Globus pallidus (tissue), 1 donor: Measurements from ENCODE around the gene PLPP3.
"Not testable (repeated sequence)": the region's sequence is repeated elsewhere in the genome, so short reads cannot be mapped to it uniquely, and the experiment has no call there.

ENCODE experiments used
- DNase-seq: peaks from one replicate; pipeline ENCODE4 v3.0.0-alpha.2; 2015; ENCODE audit warnings: low spot score

PLPP3 gene

GRCh38 chr1:56578963-56579875 is at the start of gene PLPP3:
PLPP3 (minus strand) TSS chr1:56579563; CDS start chr1:56579016, 547 bp downstream.
- DNase-seq = peak; percentile 92

- DNase-seq = no peak
Measured at GRCh38 chr1:56627636-56628039, 48.3 kb upstream of the PLPP3 start.

- no peak for DNase-seq
Measured at GRCh38 chr1:56627019-56627635, 47.8 kb upstream of the PLPP3 start.

- DNase-seq = no peak
Measured at GRCh38 chr1:56626546-56626945, 47.2 kb upstream of the PLPP3 start.

GRCh38 chr1:56625819-56626440 is 46.6 kb upstream of the PLPP3 start:
- no peak for DNase-seq

- DNase-seq = no peak
Measured at GRCh38 chr1:56617141-56617540, 37.8 kb upstream of the PLPP3 start.

- DNase-seq = not testable (repeated sequence)
Measured at GRCh38 chr1:56610770-56611169, 31.4 kb upstream of the PLPP3 start.

GRCh38 chr1:56610097-56610496 is 30.7 kb upstream of the PLPP3 start:
- DNase-seq = not testable (repeated sequence)

GRCh38 chr1:56595397-56596191 is 16.2 kb upstream of the PLPP3 start:
- not testable (repeated sequence) for DNase-seq

GRCh38 chr1:56591909-56592308 is 12.5 kb upstream of the PLPP3 start:
- DNase-seq = no peak

GRCh38 chr1:56590520-56591011 is 11.2 kb upstream of the PLPP3 start:
- DNase-seq = no peak

- DNase-seq = no peak
Measured at GRCh38 chr1:56589369-56589768, 10.0 kb upstream of the PLPP3 start.

GRCh38 chr1:56586502-56586901 is 7.1 kb upstream of the PLPP3 start:
- no peak for DNase-seq

GRCh38 chr1:56585985-56586384 is 6.6 kb upstream of the PLPP3 start:
- no peak for DNase-seq

GRCh38 chr1:56584910-56585528 is 5.7 kb upstream of the PLPP3 start:
- peak; percentile 80 for DNase-seq

GRCh38 chr1:56583957-56584468 is 4.7 kb upstream of the PLPP3 start:
- no peak for DNase-seq

- DNase-seq = no peak
Measured at GRCh38 chr1:56580771-56581170, 1.4 kb upstream of the PLPP3 start.

- DNase-seq = no peak
Measured at GRCh38 chr1:56578138-56578962, 1.0 kb downstream of the PLPP3 start.

- DNase-seq = no peak
Measured at GRCh38 chr1:56577406-56578137, 1.8 kb downstream of the PLPP3 start.
